Measurements from ENCODE around the gene NAT10.

DNA sequence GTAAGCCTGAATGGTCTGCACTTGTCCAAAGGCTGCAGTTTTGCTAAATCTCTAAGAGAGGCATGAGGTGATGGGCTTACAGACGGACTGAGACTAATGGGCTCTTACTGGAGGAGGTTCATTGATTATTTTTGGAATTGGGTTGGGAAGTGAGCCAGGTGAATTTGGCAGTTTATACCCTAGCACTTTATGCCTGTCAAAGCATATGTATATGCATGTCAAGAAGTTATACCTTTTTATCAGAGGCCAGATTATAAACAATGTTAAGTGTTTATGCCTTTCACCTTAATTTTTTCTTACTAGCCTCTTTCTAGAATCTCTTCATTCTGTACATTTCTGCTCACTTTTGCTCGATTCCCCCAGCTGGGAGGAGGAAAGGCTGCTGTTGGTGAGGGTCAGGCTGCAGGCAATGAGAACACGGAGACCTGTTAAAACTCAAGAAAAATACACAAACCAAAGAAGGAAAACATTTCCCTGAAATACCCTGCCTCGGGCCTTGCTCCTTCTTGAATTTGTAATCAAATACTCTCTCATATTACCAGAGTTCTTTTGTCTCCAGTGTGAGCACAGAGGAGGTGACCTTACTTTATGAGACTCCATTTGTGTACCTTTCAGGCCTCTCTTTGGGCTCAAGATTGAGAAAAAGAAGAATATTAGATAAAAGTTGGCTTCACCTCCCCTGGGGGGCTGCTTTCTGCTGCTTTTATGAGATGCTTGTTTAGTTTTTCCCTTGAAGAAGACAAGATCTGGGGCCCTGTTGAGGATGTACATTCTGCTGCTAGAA lies 19.6 kb downstream of the NAT10 start:
- TF ChIP-seq CTCF (IDR thresholded peaks at IDR 0.05; ENCODE audit: insufficient read depth, low read depth, low read length), result no peak
- TF ChIP-seq EZH2 (IDR thresholded peaks at IDR 0.05; ENCODE audit: insufficient read depth, low read length), result no peak
